HEK293T (cell line): ENCODE results near the gene NDUFS7.

Experiments used
- CTCF ChIA-PET: fragments of 350-600 bp; formaldehyde crosslinking; extraction: SDS; loops from one replicate; lab custom pipeline; 2021; ENCODE audit warnings: antibody characterized with exemption, inconsistent platforms; lab: Yijun Ruan, JAX
- POLR2A ChIA-PET: fragments of 350-600 bp; formaldehyde crosslinking; extraction: SDS; loops from one replicate; lab custom pipeline; 2020; ENCODE audit warnings: antibody characterized with exemption, inconsistent platforms; lab: Yijun Ruan, JAX
- DNase-seq: peaks from one replicate; pipeline ENCODE4 v3.0.0; 2012; ENCODE audit warnings: mixed read lengths; ENCODE audit errors: extremely low spot score
- ARNT ChIP-seq: fragments of 450-650 bp; IDR thresholded peaks from 2 replicates; pipeline ENCODE4 v1.6.1; 2017; ENCODE audit warnings: mild to moderate bottlenecking
- BHLHE40 ChIP-seq: fragments of 450-650 bp; IDR thresholded peaks from 2 replicates; pipeline ENCODE4 v1.6.1; 2016; ENCODE audit warnings: mild to moderate bottlenecking, moderate library complexity, borderline replicate concordance
- CTBP1 ChIP-seq: fragments of 450-650 bp; IDR thresholded peaks from 2 replicates; pipeline ENCODE4 v1.6.1; 2016; ENCODE audit warnings: borderline replicate concordance
- ELF4 ChIP-seq: fragments of 450-650 bp; IDR thresholded peaks from 2 replicates; pipeline ENCODE4 v1.6.1; 2017; ENCODE audit warnings: antibody characterized with exemption
- FOXA1 ChIP-seq: fragments of 450-650 bp; IDR thresholded peaks from 2 replicates; pipeline ENCODE4 v1.6.1; 2016; ENCODE audit warnings: mild to moderate bottlenecking
- FOXK2 ChIP-seq: fragments of 450-650 bp; IDR thresholded peaks from 2 replicates; pipeline ENCODE4 v1.6.1; 2016; ENCODE audit warnings: mild to moderate bottlenecking
- FOXM1 ChIP-seq: fragments of 450-650 bp; IDR thresholded peaks from 2 replicates; pipeline ENCODE4 v1.6.1; 2017; ENCODE audit warnings: mild to moderate bottlenecking, borderline replicate concordance
- HDGF ChIP-seq: fragments of 450-650 bp; IDR thresholded peaks from 2 replicates; pipeline ENCODE4 v1.6.1; 2017; ENCODE audit warnings: antibody characterized with exemption, borderline replicate concordance
- L3MBTL2 ChIP-seq: fragments of 450-650 bp; conservative IDR thresholded peaks from 2 replicates; pipeline ENCODE4 v1.6.1; 2016; ENCODE audit warnings: mild to moderate bottlenecking
- LEF1 ChIP-seq: fragments of 450-650 bp; IDR thresholded peaks from 2 replicates; pipeline ENCODE4 v1.6.1; 2017; ENCODE audit warnings: mild to moderate bottlenecking, borderline replicate concordance
- NFRKB ChIP-seq: fragments of 450-650 bp; IDR thresholded peaks from 2 replicates; pipeline ENCODE4 v1.6.1; 2016; ENCODE audit warnings: mild to moderate bottlenecking, moderate library complexity
- PKNOX1 ChIP-seq: fragments of 450-650 bp; IDR thresholded peaks from 2 replicates; pipeline ENCODE4 v1.6.1; 2016
- SP1 ChIP-seq: fragments of 450-650 bp; IDR thresholded peaks from 2 replicates; pipeline ENCODE4 v1.6.1; 2017
- SUZ12 ChIP-seq: fragments of 450-650 bp; IDR thresholded peaks from 2 replicates; pipeline ENCODE4 v1.6.1; 2016; ENCODE audit warnings: mild to moderate bottlenecking
- TARDBP ChIP-seq: fragments of 450-650 bp; IDR thresholded peaks from 2 replicates; pipeline ENCODE4 v1.6.1; 2016
- ZNF384 ChIP-seq: fragments of 450-650 bp; IDR thresholded peaks from 2 replicates; pipeline ENCODE4 v1.6.1; 2016

The NDUFS7 gene

DNA sequence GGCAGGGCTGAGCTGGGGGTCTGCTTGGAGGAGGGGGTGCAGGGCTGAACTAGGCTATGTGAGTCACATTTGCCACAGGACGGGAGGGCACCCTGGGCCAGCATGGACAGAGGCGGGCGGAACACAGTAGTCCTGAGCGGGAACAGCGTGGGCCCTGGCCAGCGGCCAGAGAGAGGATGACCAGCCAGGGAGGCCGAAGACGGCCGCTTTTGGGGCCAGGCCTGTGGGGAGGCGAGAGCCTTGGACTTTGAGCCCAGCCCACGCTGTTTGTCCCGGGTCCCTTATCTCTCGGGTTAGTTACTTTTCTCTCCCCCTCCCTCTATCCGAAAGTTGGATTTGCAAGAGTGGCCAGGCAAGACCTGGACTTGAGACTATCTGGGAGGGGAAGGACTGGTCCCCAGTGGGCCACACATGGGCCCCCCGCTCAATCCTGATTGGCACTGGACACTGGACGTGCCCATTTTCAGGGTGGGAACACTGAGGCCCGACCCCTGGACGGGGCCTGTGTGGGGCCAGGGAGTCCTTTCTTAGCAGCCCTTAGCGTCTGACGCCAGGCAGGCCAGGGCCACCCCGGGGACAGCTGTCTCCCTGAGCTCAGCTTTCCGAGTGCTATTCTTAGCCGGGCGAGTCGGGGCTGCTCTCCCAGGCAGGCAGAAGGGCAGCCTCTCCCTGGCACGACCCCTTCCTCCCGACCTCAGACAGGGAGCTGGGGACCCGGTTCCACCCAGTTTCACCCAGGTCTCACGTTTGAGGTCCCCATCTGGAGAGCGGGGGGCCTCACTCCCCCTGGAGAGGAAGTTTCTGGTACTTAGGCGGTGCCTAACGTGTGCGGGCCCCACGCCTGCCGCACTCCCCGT, 16.8 kb downstream of the NDUFS7 start:
- ChIA-PET POLR2A (interaction anchor here (1.0 kb wide), 1 partner anchor 131 kb away, joined by 3 read pairs; the partner anchor contains the start of gene CIRBP), CTCF (no interaction called here)
- no peak for TF ChIP-seq TARDBP
- 0 out of 2 replicates have a peak, but pooled peaks have one; percentile 23 for TF ChIP-seq FOXM1
- no peak for TF ChIP-seq FOXA1
- TF ChIP-seq LEF1 = no peak
- peak; percentile 32 for DNase-seq

DNA sequence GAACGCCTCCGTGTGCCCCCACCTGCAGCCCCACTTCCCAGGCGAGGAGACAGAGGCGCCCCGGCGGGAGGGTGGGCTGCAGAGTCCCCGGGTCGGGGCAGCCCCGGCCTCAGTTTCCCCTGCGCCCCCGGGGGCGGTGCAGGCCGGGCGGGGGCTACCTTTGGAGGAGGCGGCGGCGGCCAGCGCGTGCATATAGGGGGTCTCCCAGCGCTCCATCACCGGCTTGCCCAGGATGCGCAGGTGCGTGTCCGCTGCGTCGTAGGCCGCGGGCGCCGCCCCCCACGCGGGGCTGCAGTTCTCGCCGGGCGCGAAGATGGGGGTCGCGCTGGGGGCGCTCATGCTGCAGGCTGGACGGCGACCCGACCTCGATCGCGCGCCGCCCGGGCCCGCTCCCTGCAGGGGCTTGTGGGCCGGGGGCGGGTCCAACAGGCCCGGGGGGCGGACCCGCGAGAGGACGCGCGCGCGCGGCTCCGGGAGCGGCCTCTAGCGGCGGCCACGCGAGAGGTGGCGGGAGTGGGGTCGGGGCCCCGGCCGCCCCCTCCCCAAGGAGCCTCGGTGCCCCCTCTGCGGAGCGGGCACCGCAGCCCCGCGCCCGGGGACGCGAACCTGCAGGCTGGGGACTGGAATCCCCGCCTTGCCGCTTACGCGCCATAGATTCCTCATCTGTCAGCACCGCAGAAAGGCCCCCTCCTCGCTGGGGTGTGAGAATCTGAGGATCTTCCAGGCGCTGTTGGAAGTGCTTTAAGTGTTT, 17.6 kb downstream of the NDUFS7 start, which contains the start of gene GAMT:
Gene GAMT (minus strand): TSS at position 405 of the 751 bp plus-strand sequence. CDS start 66 bp downstream, at position 339.
- CTCF ChIA-PET = no interaction called here
- TF ChIP-seq ZNF384 = no peak
- TF ChIP-seq BHLHE40 = no peak
- TF ChIP-seq FOXK2 = no peak
- TF ChIP-seq FOXM1 = peak; percentile 16; the same call in 1 of the 2 replicates
- TF ChIP-seq HDGF = no peak
- 0 out of 2 replicates have a peak, but pooled peaks have one; percentile 19 for TF ChIP-seq L3MBTL2
- peak; percentile 72 for DNase-seq
- POLR2A ChIA-PET = interaction anchor here (1.0 kb wide), 1 partner anchor 132 kb away, joined by 3 read pairs; the partner anchor contains the start of gene CIRBP

DNA sequence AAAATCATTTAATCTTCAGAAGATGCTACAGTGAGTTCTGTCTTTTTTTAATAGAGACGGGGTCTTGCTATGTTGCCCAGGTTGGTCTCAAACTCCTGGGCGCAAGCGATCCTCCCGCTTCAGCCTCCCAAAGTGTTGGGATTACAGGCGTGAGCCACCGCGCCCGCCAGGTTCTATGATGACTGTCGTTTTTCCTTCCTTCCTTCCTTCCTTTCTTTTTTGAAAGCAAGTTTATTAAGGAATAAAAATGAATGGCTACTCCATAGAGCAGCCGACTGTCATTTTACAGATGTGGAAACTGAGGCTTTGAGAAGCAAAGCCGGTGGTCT, 18.1 kb downstream of the NDUFS7 start:
- CTCF ChIA-PET = no interaction called here
- POLR2A ChIA-PET = no interaction called here
- TF ChIP-seq ARNT (no peak), PKNOX1 (no peak), TARDBP (no peak), FOXK2 (no peak), SP1 (no peak), FOXA1 (no peak), ZNF384 (no peak), SUZ12 (no peak), FOXM1 (no peak), L3MBTL2 (no peak), HDGF (no peak), ELF4 (no peak), LEF1 (no peak), CTBP1 (no peak), BHLHE40 (no peak), NFRKB (no peak)
- no peak for DNase-seq

- ChIA-PET CTCF (interaction anchor here (0.6 to 1.2 kb wide), 2 partner anchors 51 to 101 kb away, joined by 3 to 4 read pairs; no protein-coding TSS in a partner anchor), POLR2A (interaction anchor here (1.0 to 2.1 kb wide), 3 partner anchors 11 to 133 kb away, joined by 4 to 19 read pairs (median 5); partner anchors contain the start of gene CIRBP)
- no peak for TF ChIP-seq PKNOX1
- TF ChIP-seq FOXK2 = no peak
- no peak for TF ChIP-seq FOXA1
- TF ChIP-seq SUZ12 = no peak
- TF ChIP-seq ELF4 = no peak
- no peak for TF ChIP-seq ARNT
- TF ChIP-seq SP1 = no peak
- no peak for TF ChIP-seq ZNF384
- TF ChIP-seq FOXM1 = no peak
- no peak for TF ChIP-seq TARDBP
- TF ChIP-seq LEF1 = no peak
- no peak for TF ChIP-seq L3MBTL2
- TF ChIP-seq NFRKB = no peak
- TF ChIP-seq HDGF = no peak
- no peak for TF ChIP-seq BHLHE40
- TF ChIP-seq CTBP1 = no peak
- DNase-seq = no peak
These were observed 18.8 kb downstream of the NDUFS7 start for GRCh38 chr19:1402411-1403070.

- ChIA-PET CTCF (no interaction called here), POLR2A (no interaction called here)
- TF ChIP-seq L3MBTL2 (peak; percentile 90), ZNF384 (no peak)
- peak; percentile 96 for DNase-seq
These were observed 23.2 kb downstream of the NDUFS7 start for GRCh38 chr19:1406774-1407527.
